PFSK-1 (cell line): ENCODE data around the gene DNAJC17.

ENCODE experiments used
- POLR2AphosphoS5 ChIP-seq: IDR thresholded peaks from 2 replicates; pipeline ENCODE4 v1.6.1; 2012; ENCODE audit warnings: low read depth, mild to moderate bottlenecking, control low read depth, low read length, moderate library complexity
- TAF1 ChIP-seq: IDR thresholded peaks from 2 replicates; pipeline ENCODE4 v1.6.1; 2012; ENCODE audit warnings: low read length, control low read depth, borderline replicate concordance; ENCODE audit not compliant: insufficient read depth
- TF ChIP-seq, protein P1 (sequence below), 2 experiments: IDR thresholded peaks; 2 replicates each; pipeline versions ENCODE4 v1.6.1 to v1.8.0; 2011 to 2012; ENCODE audit warnings: low read depth in 2 of 2, low read length in 2 of 2, control low read depth in 1 of 2, inconsistent platforms in 1 of 2, mild to moderate bottlenecking in 1 of 2, moderate library complexity in 1 of 2; ENCODE audit not compliant: insufficient read depth in 1 of 2

DNA sequence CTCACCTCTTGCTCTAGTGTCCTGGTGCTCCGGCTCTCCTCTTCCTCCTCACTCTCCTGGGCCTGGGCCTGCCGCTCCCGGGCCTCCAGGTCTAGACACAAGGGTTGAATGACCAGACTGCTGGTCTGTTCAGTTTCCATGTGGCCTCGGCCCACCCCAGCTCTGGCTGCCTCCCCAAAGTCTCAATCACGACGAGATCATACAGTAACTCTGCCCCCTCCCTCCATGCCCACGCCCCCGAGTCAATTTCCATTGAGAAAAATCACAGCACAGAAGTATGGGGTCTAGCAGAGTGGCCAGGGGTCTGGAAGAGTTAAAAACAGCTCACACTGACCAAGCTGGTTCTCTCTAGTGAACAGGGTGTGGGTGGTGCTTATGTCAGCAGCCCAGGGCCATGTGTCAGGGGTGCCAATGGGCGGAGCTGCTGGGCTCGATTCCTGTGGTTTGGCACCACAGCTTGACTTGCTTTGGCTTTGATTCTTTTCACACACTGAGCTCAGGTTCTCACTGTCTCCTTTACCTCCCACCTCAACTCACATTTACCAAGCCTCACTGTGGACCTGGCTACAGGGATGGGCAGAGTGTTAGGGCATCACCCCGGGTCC, 30.6 kb downstream of the DNAJC17 start:
- TF ChIP-seq TAF1 (no peak), POLR2AphosphoS5 (no peak)
- TF ChIP-seq, protein P1, sequence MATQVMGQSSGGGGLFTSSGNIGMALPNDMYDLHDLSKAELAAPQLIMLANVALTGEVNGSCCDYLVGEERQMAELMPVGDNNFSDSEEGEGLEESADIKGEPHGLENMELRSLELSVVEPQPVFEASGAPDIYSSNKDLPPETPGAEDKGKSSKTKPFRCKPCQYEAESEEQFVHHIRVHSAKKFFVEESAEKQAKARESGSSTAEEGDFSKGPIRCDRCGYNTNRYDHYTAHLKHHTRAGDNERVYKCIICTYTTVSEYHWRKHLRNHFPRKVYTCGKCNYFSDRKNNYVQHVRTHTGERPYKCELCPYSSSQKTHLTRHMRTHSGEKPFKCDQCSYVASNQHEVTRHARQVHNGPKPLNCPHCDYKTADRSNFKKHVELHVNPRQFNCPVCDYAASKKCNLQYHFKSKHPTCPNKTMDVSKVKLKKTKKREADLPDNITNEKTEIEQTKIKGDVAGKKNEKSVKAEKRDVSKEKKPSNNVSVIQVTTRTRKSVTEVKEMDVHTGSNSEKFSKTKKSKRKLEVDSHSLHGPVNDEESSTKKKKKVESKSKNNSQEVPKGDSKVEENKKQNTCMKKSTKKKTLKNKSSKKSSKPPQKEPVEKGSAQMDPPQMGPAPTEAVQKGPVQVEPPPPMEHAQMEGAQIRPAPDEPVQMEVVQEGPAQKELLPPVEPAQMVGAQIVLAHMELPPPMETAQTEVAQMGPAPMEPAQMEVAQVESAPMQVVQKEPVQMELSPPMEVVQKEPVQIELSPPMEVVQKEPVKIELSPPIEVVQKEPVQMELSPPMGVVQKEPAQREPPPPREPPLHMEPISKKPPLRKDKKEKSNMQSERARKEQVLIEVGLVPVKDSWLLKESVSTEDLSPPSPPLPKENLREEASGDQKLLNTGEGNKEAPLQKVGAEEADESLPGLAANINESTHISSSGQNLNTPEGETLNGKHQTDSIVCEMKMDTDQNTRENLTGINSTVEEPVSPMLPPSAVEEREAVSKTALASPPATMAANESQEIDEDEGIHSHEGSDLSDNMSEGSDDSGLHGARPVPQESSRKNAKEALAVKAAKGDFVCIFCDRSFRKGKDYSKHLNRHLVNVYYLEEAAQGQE (IDR thresholded peaks at IDR 0.05; ENCODE audit: insufficient read depth in 1 of 2, low read depth in 2 of 2, low read length in 2 of 2): no peak
